Endothelial cell of umbilical vein (primary cell): ENCODE results near the gene DAP. TPM values are rescaled to one million over a fixed set of nuclear protein-coding genes. Genes with fewer than 3 reads are reported as not detected.

Experiments used
- BruUV-seq: library from RNA; stranded (reverse); fragments of 400-500 nt; replicated peaks from 2 replicates; lab custom pipeline; 2021; lab: Mats Ljungman, UMichigan
- CTCF ChIA-PET: fragments of 300-600, 350-600 bp; sonication (Branson Sonifier 250); formaldehyde crosslinking; loops from one replicate; lab custom pipeline; 2021; ENCODE audit warnings: antibody characterized with exemption, inconsistent platforms; lab: Charles Lee
- POLR2A ChIA-PET: fragments of 300-600, 350-600 bp; sonication (Branson Sonifier 250); formaldehyde crosslinking; loops from one replicate; lab custom pipeline; 2021; ENCODE audit warnings: antibody characterized with exemption, inconsistent platforms; lab: Charles Lee
- DNase-seq: peaks from one replicate; pipeline ENCODE4 v3.0.0-alpha.2; 2011; ENCODE audit warnings: low read depth, low spot score
- FAIRE-seq: peaks from 2 replicates; lab custom pipeline; 2011; peaks lifted over from hg19 to GRCh38; lab: Jason Lieb, UNC
- H2AFZ ChIP-seq: 2 replicates; pipeline ENCODE4 v1.6.0; 2012; ENCODE audit warnings: low read depth, low read length, control low read depth, inconsistent platforms
- H3K27ac ChIP-seq: 2 replicates; pipeline ENCODE4 v1.5.1; 2011; ENCODE audit warnings: low read depth, mild to moderate bottlenecking, control low read depth, low read length, moderate library complexity; ENCODE audit not compliant: insufficient read depth
- H3K27me3 ChIP-seq, 2 experiments: 2 replicates each; pipeline versions ENCODE4 v1.6.0 to v1.6.1; 2011; ENCODE audit warnings: low read length in 2 of 2, mixed read lengths in 1 of 2; ENCODE audit not compliant: control insufficient read depth in 2 of 2, insufficient read depth in 2 of 2
- H3K36me3 ChIP-seq, 2 experiments: 2 replicates in 1 of 2; 3 replicates in 1 of 2; pipeline ENCODE4 v1.5.1; 2011; ENCODE audit warnings: low read length in 2 of 2, mild to moderate bottlenecking in 1 of 2, moderate library complexity in 1 of 2; ENCODE audit not compliant: control insufficient read depth in 2 of 2, insufficient read depth in 2 of 2; ENCODE audit errors: extremely low read depth in 1 of 2
- H3K4me1 ChIP-seq: 3 replicates; pipeline ENCODE4 v1.5.1; 2011; ENCODE audit warnings: mild to moderate bottlenecking, low read length; ENCODE audit not compliant: control insufficient read depth, insufficient read depth; ENCODE audit errors: extremely low read depth
- H3K4me2 ChIP-seq: 2 replicates; pipeline ENCODE4 v1.6.1; 2011; ENCODE audit warnings: low read length, control low read depth, mixed read lengths; ENCODE audit not compliant: insufficient read depth
- H3K4me3 ChIP-seq, 3 experiments: fragments of 200-600 bp in 1 of 3; sonication (generic), shearing (Covaris generic) in 1 of 3; replicated peaks in 1 of 3; 2 replicates each; pipeline ENCODE4 v1.5.1; 2011 to 2016; ENCODE audit warnings: control low read depth in 3 of 3, low read length in 3 of 3, mild to moderate bottlenecking in 2 of 3, inconsistent platforms in 1 of 3, low read depth in 1 of 3, moderate library complexity in 1 of 3; ENCODE audit not compliant: insufficient read depth in 1 of 3
- H3K79me2 ChIP-seq: 2 replicates; pipeline ENCODE4 v1.6.0; 2012; ENCODE audit warnings: low read length, inconsistent platforms; ENCODE audit not compliant: control insufficient read depth, insufficient read depth
- H3K9ac ChIP-seq: replicated peaks from 2 replicates; pipeline ENCODE3; 2011; ENCODE audit warnings: low read length, control low read depth; ENCODE audit not compliant: insufficient read depth; ENCODE audit errors: extremely low read depth
- H3K9me1 ChIP-seq: replicated peaks from 3 replicates; pipeline ENCODE4 v1.6.0; 2011; ENCODE audit warnings: mild to moderate bottlenecking, low read length; ENCODE audit not compliant: control insufficient read depth, insufficient read depth; ENCODE audit errors: extremely low read depth
- H3K9me3 ChIP-seq: replicated peaks from 2 replicates; pipeline ENCODE4 v1.5.1; 2012; ENCODE audit warnings: low read length, inconsistent platforms; ENCODE audit not compliant: control insufficient read depth, insufficient read depth
- H4K20me1 ChIP-seq: replicated peaks from 2 replicates; pipeline ENCODE3; 2011; ENCODE audit warnings: mild to moderate bottlenecking, low read length; ENCODE audit not compliant: control insufficient read depth, insufficient read depth; ENCODE audit errors: extremely low read depth
- CTCF ChIP-seq, 2 donors: IDR thresholded peaks; 1 replicate in 1 of 2; 2 replicates in 1 of 2; pipeline ENCODE4 v1.5.1; 2011; ENCODE audit warnings: low read length in 2 of 2, mild to moderate bottlenecking in 2 of 2, moderate library complexity in 2 of 2, control low read depth in 1 of 2, inconsistent platforms in 1 of 2, low read depth in 1 of 2; ENCODE audit not compliant: insufficient read depth in 1 of 2; ENCODE audit errors: extremely low read depth in 1 of 2
- EZH2 ChIP-seq: IDR thresholded peaks from 2 replicates; pipeline ENCODE4 v1.6.1; 2012; ENCODE audit warnings: borderline replicate concordance, low read depth, mild to moderate bottlenecking, moderate library complexity, low read length, inconsistent platforms; ENCODE audit not compliant: severe bottlenecking
- FOS ChIP-seq: IDR thresholded peaks from 2 replicates; pipeline ENCODE4 v1.6.1; 2011; ENCODE audit warnings: mild to moderate bottlenecking, low read length, moderate library complexity, borderline replicate concordance; ENCODE audit not compliant: insufficient read depth
- GATA2 ChIP-seq: IDR thresholded peaks from 2 replicates; pipeline ENCODE4 v1.7.0; 2011; ENCODE audit warnings: low read depth, mild to moderate bottlenecking, moderate library complexity, mixed read lengths, low read length; ENCODE audit not compliant: insufficient read length, insufficient read depth
- JUN ChIP-seq: IDR thresholded peaks from 2 replicates; pipeline ENCODE4 v1.6.1; 2011; ENCODE audit warnings: borderline replicate concordance, low read depth; ENCODE audit not compliant: insufficient read length, insufficient read depth
- MYC ChIP-seq: IDR thresholded peaks from one replicate; pipeline ENCODE4 v1.6.1; 2011; ENCODE audit warnings: mild to moderate bottlenecking, low read depth, low read length
- POLR2A ChIP-seq: IDR thresholded peaks from 2 replicates; pipeline ENCODE4 v1.6.1; 2012; ENCODE audit warnings: low read depth, mild to moderate bottlenecking, control low read depth, low read length
- POLR2AphosphoS5 ChIP-seq: IDR thresholded peaks from 2 replicates; pipeline ENCODE4 v1.6.1; 2012; ENCODE audit warnings: low read depth, mild to moderate bottlenecking, control low read depth, low read length, moderate library complexity; ENCODE audit not compliant: insufficient read depth
- dilution Hi-C: fragments of 300-500 bp; cut with MboI; formaldehyde crosslinking; loops from one replicate; pipeline ENCODE4 v1.15.0; 2019; ENCODE audit warnings: low sequenced_read_pairs; ENCODE audit not compliant: extremely low pct_ligation_motif_present
- intact Hi-C: fragments of 100-400 bp; cut with micrococcal nuclease; formaldehyde crosslinking; loops from one replicate; pipeline ENCODE4 v1.10.0; 2022
- polyA plus RNA-seq, 4 experiments: library from polyadenylated mRNA; depleted of rRNA in 3 of 4; stranded (reverse) in 3 of 4; unstranded in 1 of 4; fragments of >200 nt; gene quantifications; 2 replicates each; pipeline versions ENCODE4 v1.2.1 to v1.2.3, GENCODE V29; 2011 to 2012; ENCODE audit warnings: missing spikeins in 1 of 4
- total RNA-seq: library from RNA; stranded (reverse); gene quantifications from 2 replicates; pipeline ENCODE4 v1.2.3, GENCODE V29; 2021
- TF ChIP-seq, protein P1 (sequence below): IDR thresholded peaks from 2 replicates; pipeline ENCODE4 v1.6.1; 2011; ENCODE audit not compliant: insufficient read depth, insufficient read length

Gene DAP
- total and polyA plus RNA-seq, 2 donors (not counting 3 experiments of a cell fraction or from before 2014, with no cell fraction given) = 79.8 to 188 TPM

GRCh38 chr5:10645146-10645545, 115.9 kb downstream of the DAP start:
- ChIA-PET POLR2A (interaction anchor here (0.7 kb wide), 1 partner anchor 103 kb away, joined by 6 read pairs; no protein-coding TSS in a partner anchor), CTCF (interaction anchor here (1.0 to 1.7 kb wide), 4 partner anchors 10 to 192 kb away, joined by 3 to 5 read pairs (median 4); no protein-coding TSS in a partner anchor)
- Histone ChIP-seq H2AFZ (no peak overlapping the region), H4K20me1 (no peaks in the 10 kb centered on the region), H3K27me3 (no peaks in the 10 kb centered on the region), H3K4me2 (no peak overlapping the region), H3K9ac (no peak overlapping the region), H3K9me1 (no peaks in the 10 kb centered on the region), H3K79me2 (no peaks in the 10 kb centered on the region), H3K9me3 (no peaks in the 10 kb centered on the region), H3K36me3 (no peaks in the 10 kb centered on the region), H3K4me3 (no peak overlapping the region), H3K27ac (no peak overlapping the region), H3K4me1 (peaks cover 3% of the 10 kb centered on the region)
- no peak for DNase-seq
- dilution Hi-C loops = no loop called here
- intact Hi-C loops = no loop called here
- FAIRE-seq = peak; percentile 46
- no peak for TF ChIP-seq POLR2AphosphoS5
- peak; percentile 18 for TF ChIP-seq FOS
- no TSS peak for BruUV-seq

- Histone ChIP-seq H3K36me3 (no peaks in the 10 kb centered on the region), H3K9me1 (no peaks in the 10 kb centered on the region), H3K27me3 (no peaks in the 10 kb centered on the region), H3K4me3 (no peak overlapping the region), H2AFZ (no peak overlapping the region), H3K79me2 (no peaks in the 10 kb centered on the region), H3K4me2 (no peak overlapping the region), H3K9ac (no peak overlapping the region), H3K9me3 (no peaks in the 10 kb centered on the region), H4K20me1 (no peaks in the 10 kb centered on the region), H3K4me1 (peaks cover 3% of the 10 kb centered on the region), H3K27ac (no peak overlapping the region)
- FAIRE-seq = no peak
- dilution Hi-C loops = no loop called here
- TF ChIP-seq POLR2AphosphoS5 (no peak), EZH2 (no peak), CTCF (IDR thresholded peaks at IDR 0.05; ENCODE audit: extremely low read depth in 1 of 2, insufficient read depth in 1 of 2, low read depth in 1 of 2, low read length in 2 of 2) (no peak), POLR2A (no peak), FOS (no peak), JUN (no peak), MYC (no peak), GATA2 (no peak)
- TF ChIP-seq, protein P1, sequence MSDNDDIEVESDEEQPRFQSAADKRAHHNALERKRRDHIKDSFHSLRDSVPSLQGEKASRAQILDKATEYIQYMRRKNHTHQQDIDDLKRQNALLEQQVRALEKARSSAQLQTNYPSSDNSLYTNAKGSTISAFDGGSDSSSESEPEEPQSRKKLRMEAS = no peak
- ChIA-PET POLR2A (no interaction called here), CTCF (interaction anchor here (1.0 to 1.7 kb wide), 4 partner anchors 9 to 191 kb away, joined by 3 to 4 read pairs (median 4); no protein-coding TSS in a partner anchor)
- no peak for DNase-seq
- BruUV-seq = no TSS peak
- intact Hi-C loops = no loop called here
Measured at GRCh38 chr5:10644192-10644591, 116.8 kb downstream of the DAP start.
